Smooth muscle cell (in vitro differentiated cells): ENCODE results near the gene PWWP2B. TPM values are rescaled to one million over a fixed set of nuclear protein-coding genes. Genes with fewer than 3 reads are reported as not detected.

Experiments used
- DNase-seq: peaks from one replicate; lab custom pipeline; 2025; ENCODE audit not compliant: unreplicated experiment; lab: John Stamatoyannopoulos, UW
- H2AFZ ChIP-seq: fragments of 200-600 bp; sonication (generic); 2 replicates; pipeline ENCODE4 v1.6.0; 2016; ENCODE audit warnings: antibody characterized with exemption, low read depth, mild to moderate bottlenecking
- H3F3A ChIP-seq: fragments of 200-600 bp; sonication (generic); 2 replicates; pipeline ENCODE4 v1.6.0; 2017; ENCODE audit warnings: antibody characterized with exemption, low read depth
- H3K27ac ChIP-seq: fragments of 200-600 bp; sonication (generic); 2 replicates; pipeline ENCODE4 v1.5.1; 2016; ENCODE audit warnings: low read depth, mild to moderate bottlenecking
- H3K27me3 ChIP-seq: fragments of 200-600 bp; sonication (generic); 2 replicates; pipeline ENCODE4 v1.6.1; 2016; ENCODE audit warnings: low read depth, mild to moderate bottlenecking
- H3K36me3 ChIP-seq: fragments of 200-600 bp; sonication (generic); 2 replicates; pipeline ENCODE4 v1.5.1; 2016; ENCODE audit warnings: low read depth
- H3K4me1 ChIP-seq: fragments of 200-600 bp; sonication (generic); 2 replicates; pipeline ENCODE4 v1.5.1; 2016; ENCODE audit warnings: low read depth
- H3K4me2 ChIP-seq: fragments of 200-600 bp; sonication (generic); 2 replicates; pipeline ENCODE4 v1.6.0; 2016; ENCODE audit warnings: mild to moderate bottlenecking
- H3K4me3 ChIP-seq: fragments of 200-600 bp; sonication (generic); 2 replicates; pipeline ENCODE4 v1.5.1; 2016; ENCODE audit warnings: mild to moderate bottlenecking
- H3K79me2 ChIP-seq: fragments of 200-600 bp; sonication (generic); 2 replicates; pipeline ENCODE4 v1.6.0; 2016; ENCODE audit warnings: low read depth, mild to moderate bottlenecking
- H3K9ac ChIP-seq: fragments of 200-600 bp; sonication (generic); 2 replicates; pipeline ENCODE4 v1.6.0; 2016; ENCODE audit warnings: low read depth
- H3K9me3 ChIP-seq: fragments of 200-600 bp; sonication (generic); replicated peaks from 2 replicates; pipeline ENCODE4 v1.5.1; 2016; ENCODE audit warnings: low read depth
- H4K20me1 ChIP-seq: fragments of 200-600 bp; sonication (generic); 2 replicates; pipeline ENCODE4 v1.6.0; 2016; ENCODE audit warnings: low read depth
- WGBS: methylation state at CpG from one replicate; pipeline ENCODE4 v1.1.7; 2016; ENCODE audit warnings: low lambda C conversion rate; 5-methylcytosine and 5-hydroxymethylcytosine counted together
- polyA plus RNA-seq: library from polyadenylated mRNA; unstranded; fragments of >200 nt; fragmentation: Nextera tagmentation; extraction: Ambion mirVana; gene quantifications from 2 replicates; pipeline ENCODE4 v1.2.1, GENCODE V29; 2016
- total RNA-seq: library from RNA; depleted of rRNA; stranded (reverse); fragments of >200 nt; gene quantifications from 2 replicates; pipeline ENCODE4 v1.2.3, GENCODE V29; 2014
- TF ChIP-seq, protein P1 (sequence below): fragments of 200-600 bp; sonication (generic); IDR thresholded peaks from 2 replicates; pipeline ENCODE4 v1.5.1; 2017; ENCODE audit warnings: borderline replicate concordance, mild to moderate bottlenecking, antibody characterized with exemption; ENCODE audit not compliant: insufficient read depth, poor library complexity, severe bottlenecking

Gene PWWP2B
- total and polyA plus RNA-seq, 2 experiments from 2014 or later: 8.3 to 13.2 TPM

DNA sequence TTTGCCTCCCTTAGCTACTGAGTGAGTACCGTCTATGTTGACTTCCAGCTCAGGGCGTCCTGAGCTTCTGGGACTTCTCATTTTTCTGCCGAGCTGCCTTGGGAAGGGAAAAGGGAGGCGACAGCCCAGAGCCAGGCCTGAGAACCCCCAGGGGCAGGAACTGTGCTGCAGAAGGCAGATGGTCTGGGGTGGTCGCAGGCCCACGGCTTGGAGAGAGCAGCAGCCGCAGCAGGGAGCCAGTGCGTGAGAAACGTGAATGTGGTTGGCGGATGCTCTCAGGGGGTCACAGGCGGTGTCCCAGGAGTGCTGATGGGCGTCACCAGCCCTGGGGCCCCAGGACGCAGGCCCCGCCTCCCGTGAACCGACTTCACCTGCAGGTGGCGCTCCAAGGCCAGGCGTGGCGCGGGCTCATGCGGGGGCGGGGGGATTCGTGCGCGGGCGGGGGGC is 9.2 kb upstream of the PWWP2B start:
- Histone ChIP-seq H3K9ac (no peak overlapping the region), H3K4me2 (no peak overlapping the region), H2AFZ (no peak overlapping the region), H3K27me3 (no peaks in the 10 kb centered on the region), H3K27ac (no peak overlapping the region), H3K9me3 (no peaks in the 10 kb centered on the region), H3K4me1 (no peaks in the 10 kb centered on the region), H3F3A (peaks cover 4% of the 10 kb centered on the region), H3K79me2 (no peaks in the 10 kb centered on the region), H3K4me3 (no peak overlapping the region), H3K36me3 (no peaks in the 10 kb centered on the region), H4K20me1 (no peaks in the 10 kb centered on the region)
- WGBS: 11% methylated on average over 12 of the region's 26 CpGs
- TF ChIP-seq, protein P1, sequence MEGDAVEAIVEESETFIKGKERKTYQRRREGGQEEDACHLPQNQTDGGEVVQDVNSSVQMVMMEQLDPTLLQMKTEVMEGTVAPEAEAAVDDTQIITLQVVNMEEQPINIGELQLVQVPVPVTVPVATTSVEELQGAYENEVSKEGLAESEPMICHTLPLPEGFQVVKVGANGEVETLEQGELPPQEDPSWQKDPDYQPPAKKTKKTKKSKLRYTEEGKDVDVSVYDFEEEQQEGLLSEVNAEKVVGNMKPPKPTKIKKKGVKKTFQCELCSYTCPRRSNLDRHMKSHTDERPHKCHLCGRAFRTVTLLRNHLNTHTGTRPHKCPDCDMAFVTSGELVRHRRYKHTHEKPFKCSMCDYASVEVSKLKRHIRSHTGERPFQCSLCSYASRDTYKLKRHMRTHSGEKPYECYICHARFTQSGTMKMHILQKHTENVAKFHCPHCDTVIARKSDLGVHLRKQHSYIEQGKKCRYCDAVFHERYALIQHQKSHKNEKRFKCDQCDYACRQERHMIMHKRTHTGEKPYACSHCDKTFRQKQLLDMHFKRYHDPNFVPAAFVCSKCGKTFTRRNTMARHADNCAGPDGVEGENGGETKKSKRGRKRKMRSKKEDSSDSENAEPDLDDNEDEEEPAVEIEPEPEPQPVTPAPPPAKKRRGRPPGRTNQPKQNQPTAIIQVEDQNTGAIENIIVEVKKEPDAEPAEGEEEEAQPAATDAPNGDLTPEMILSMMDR: peak; percentile 62
- DNase-seq: peak; percentile 49

DNA sequence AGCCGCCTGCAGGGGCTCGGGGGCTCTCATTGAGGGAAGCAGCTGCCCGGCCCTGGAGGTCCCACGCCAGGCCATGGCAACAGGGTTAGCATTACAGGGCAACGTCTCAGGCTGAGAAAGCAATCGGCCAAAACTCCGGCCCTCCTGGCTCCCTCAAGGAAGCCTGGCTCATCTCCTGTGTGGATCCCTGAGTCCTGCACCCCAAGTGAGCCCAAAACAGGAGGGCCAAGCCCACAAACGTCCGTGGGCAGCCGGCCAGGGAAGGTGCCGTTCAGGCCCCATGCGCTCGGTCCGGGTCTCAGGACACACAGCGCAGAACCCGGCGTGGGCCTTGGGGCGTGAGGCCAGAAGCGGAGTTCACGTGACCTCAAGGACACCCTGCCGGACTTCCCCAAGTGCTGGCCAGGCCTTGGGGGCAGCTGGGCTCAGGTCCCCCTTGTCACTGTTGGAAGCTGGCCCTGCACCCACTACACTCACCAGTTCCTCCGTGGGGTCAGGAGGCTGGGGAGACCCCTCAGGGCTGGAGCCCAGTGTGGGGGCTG is 8.0 kb upstream of the PWWP2B start:
- H3K36me3 ChIP-seq: no peaks in the 10 kb centered on the region
- 71% methylated on average over 18 of the region's 22 CpGs for WGBS
- TF ChIP-seq, protein P1: no peak
- no peak overlapping the region for H3K9ac ChIP-seq
- no peaks in the 10 kb centered on the region for H3K4me1 ChIP-seq
- H3F3A ChIP-seq: peaks cover 8% of the 10 kb centered on the region
- no peaks in the 10 kb centered on the region for H3K79me2 ChIP-seq
- no peak overlapping the region for H2AFZ ChIP-seq
- no peak overlapping the region for H3K4me2 ChIP-seq
- H3K9me3 ChIP-seq: no peaks in the 10 kb centered on the region
- H4K20me1 ChIP-seq: no peaks in the 10 kb centered on the region
- no peaks in the 10 kb centered on the region for H3K27me3 ChIP-seq
- no peak overlapping the region for H3K27ac ChIP-seq
- no peak overlapping the region for H3K4me3 ChIP-seq
- DNase-seq: no peak

DNA sequence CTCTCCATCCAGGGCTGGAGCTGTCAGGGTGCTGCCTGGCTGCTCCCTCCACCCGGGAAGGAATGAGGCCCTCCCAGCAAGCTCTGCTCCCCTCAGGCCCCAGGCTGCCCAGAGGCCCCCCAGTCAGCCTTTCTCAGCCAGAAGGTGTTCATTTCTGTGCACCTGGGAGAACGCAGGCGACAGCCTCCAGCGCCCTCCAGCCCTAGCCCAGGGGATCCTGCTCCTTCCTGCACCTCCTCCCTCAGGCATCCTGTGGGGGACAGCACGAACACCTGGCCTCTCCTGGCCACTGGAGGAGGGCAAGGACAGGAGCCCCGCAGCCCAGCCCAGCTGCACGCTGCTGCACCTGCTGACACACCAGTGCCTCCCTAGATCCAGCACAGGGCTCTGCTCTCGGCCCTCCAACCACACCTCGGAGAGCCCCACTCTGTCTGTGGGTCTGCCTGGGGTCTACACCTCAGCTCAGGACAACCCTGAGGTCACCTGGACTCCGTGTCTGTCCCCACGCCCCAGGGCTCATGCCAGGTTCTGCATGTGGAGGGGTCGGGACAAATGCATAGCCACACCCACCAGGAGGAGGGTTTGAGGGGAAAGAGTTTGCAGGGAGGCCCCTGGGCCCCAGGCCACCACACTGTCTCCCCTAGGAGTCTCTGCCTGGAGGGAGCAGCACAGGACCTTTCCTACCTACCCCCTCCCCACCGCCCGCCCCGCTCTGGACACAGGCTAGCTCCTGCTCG is 7.4 kb upstream of the PWWP2B start:
- Histone ChIP-seq H3K4me1 (no peaks in the 10 kb centered on the region), H3K79me2 (no peaks in the 10 kb centered on the region), H3K36me3 (no peaks in the 10 kb centered on the region), H3K4me2 (no peak overlapping the region), H3K27me3 (no peaks in the 10 kb centered on the region), H2AFZ (no peak overlapping the region), H3K9me3 (no peaks in the 10 kb centered on the region), H3K9ac (no peak overlapping the region), H3K4me3 (no peak overlapping the region), H3F3A (peaks cover 8% of the 10 kb centered on the region), H4K20me1 (no peaks in the 10 kb centered on the region), H3K27ac (no peak overlapping the region)
- no peak for DNase-seq
- TF ChIP-seq, protein P1: no peak
- WGBS: 71% methylated on average over 16 of the region's 16 CpGs
